ENCODE data around the gene EPHA4.

- TF ChIP-seq CTCF (IDR thresholded peaks at IDR 0.05) (no peak), EP300 (IDR thresholded peaks at IDR 0.05) (no peak), POLR2A (IDR thresholded peaks at IDR 0.05) (no peak)
Measured at GRCh38 chr2:221380686-221381085, 191.4 kb downstream of the EPHA4 start.

Measured in ovary (tissue), 3 donors.